ENCODE results near the gene SP6. TPM values are rescaled to one million over a fixed set of nuclear protein-coding genes. Genes with fewer than 3 reads are reported as not detected.
A peak's percentile ranks its signal among the peaks of the same experiment; 100 is the strongest.

SP6 gene
- total RNA-seq, 1 donor from 2014 or later: 0.19 TPM

DNA sequence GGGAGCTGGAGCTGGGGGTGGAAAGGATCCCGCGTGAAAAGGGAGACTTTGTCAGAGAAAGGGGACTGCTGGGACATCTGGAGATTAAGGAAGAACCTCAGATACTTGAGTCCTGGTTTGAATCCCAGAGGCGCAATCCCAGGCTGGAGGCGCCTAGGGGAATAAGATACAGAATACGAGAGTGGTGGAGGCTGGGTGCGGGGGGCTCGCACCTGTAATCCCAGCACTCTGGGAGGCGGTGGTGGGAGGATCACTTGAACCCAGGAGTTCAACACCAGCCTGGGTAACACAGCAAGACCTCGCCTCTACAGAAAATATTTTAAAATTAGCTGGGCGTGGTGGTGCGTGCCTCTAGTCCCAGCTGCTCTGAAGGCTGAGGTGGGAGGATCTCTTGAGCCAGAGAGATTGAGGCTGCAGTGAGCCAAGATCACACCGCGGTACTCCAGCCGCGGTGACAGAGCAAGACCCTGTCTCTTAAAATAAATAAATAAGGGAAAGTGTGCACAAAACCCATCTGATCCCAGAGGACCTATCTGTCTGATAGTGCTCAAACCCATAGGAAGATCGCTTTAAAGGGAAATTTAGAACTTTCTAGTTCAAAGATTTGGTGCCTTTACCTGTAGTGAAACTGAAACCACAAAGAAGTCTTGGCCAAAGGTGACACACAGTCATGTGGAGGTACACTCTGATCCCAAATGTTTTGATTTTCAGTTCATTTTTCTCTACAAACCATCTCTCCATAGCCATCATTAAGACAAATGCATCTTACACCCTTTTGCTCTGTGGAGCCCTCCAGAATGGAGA is 9.3 kb downstream of the SP6 start:
- DNase-seq (ENCODE audit: missing footprints): no peak
- ATAC-seq: no peak
- intact Hi-C loops (cut with DNase I): loop anchor here (1.0 to 2.0 kb wide), 4 partner anchors 49 to 183 kb away; no protein-coding TSS in a partner anchor

- peak; percentile 96 for DNase-seq (ENCODE audit: missing footprints)
- ATAC-seq: peak; percentile 95
- intact Hi-C loops (cut with DNase I): loop anchor here (1.0 to 2.0 kb wide), 4 partner anchors 49 to 184 kb away; no protein-coding TSS in a partner anchor
Measured at GRCh38 chr17:47840742-47841487, 10.0 kb downstream of the SP6 start, which contains the start of gene SCRN2. SCRN2 (minus strand) TSS chr17:47841273; CDS start chr17:47840843, 430 bp downstream.

GRCh38 chr17:47840001-47840741 is 10.8 kb downstream of the SP6 start:
- intact Hi-C loops (cut with DNase I): loop anchor here (2.0 kb wide), 2 partner anchors 109 to 185 kb away; no protein-coding TSS in a partner anchor
- ATAC-seq (no peak), DNase-seq (ENCODE audit: missing footprints) (no peak)

DNA sequence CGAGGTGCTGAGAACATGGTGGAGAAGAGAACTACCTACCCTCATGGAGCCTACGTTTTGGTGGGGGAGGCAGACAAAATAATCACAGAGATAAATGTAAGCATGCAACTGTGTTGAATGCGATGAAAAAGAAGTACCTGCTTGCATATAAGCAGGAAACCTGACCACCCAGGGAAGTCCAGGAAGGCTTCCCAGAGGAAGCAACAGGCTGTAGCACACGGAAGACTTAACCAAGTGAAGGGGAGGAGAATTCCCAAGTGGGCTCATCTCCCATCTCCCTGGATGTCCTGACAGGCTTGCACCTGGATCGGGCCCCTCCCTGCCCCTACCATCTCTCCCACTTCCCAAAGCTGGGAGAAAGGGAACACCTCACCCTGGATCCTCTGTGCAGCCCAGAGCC is 11.9 kb downstream of the SP6 start:
- no peak for ATAC-seq
- intact Hi-C loops (cut with DNase I): no loop called here
- DNase-seq (ENCODE audit: missing footprints): no peak

DNA sequence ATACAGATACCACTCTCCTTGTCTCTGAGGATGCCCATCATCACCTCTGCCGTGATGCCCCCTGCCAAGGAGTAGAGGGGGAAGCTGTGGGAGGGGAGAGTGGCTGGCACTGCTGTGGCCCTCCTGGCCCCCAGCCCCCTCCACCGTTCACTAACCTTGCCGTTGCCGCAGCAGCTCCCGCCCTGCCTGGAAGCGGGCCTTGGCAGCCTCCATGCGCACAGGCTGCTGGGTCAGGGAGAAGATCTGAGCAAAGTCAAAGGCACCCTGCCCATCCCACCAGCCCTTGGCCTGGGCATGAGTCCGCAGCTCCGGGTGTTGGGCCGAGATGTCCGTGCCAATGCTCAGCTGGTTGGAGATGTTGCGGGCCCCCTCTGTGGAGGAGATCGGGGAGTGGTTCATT is 12.3 kb downstream of the SP6 start:
- ATAC-seq (no peak), DNase-seq (ENCODE audit: missing footprints) (no peak)
- intact Hi-C loops (cut with DNase I): no loop called here

DNA sequence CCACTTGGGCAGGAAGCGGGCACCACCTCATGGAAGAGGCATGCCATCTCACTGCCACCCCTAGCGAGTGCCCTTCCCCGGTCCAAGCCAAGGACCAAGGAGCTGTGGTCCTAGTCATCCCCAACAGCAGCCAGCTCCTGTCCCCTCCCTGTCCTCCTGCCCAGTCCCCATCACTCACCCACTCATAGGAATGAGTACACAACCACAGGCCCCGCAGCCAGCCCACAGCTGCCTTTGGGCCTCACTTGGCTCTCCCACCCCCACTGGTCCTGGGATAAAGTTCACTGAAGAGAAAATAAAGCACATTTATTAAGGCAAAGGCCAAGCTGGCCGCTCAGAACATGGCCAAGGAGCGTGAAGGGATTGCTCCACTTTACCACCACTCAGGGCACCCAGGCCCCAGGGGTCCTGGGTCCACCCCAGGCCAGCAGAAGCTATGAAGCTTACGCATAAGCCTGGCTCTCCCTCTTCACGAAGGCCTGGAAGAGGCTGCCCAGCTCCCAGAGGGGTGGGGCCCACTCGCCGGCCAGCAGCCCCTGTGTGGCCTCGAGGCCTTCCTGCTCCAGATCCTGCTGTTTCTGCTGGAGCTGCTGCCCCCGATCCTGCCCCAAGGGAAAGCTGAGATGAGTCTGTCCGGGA is 13.4 kb downstream of the SP6 start:
- DNase-seq (ENCODE audit: missing footprints): no peak
- intact Hi-C loops (cut with DNase I): no loop called here
- no peak for ATAC-seq

- DNase-seq (ENCODE audit: missing footprints): no peak
- intact Hi-C loops (cut with DNase I): no loop called here
- ATAC-seq: no peak
Measured at GRCh38 chr17:47836601-47837000, 14.4 kb downstream of the SP6 start.

DNA sequence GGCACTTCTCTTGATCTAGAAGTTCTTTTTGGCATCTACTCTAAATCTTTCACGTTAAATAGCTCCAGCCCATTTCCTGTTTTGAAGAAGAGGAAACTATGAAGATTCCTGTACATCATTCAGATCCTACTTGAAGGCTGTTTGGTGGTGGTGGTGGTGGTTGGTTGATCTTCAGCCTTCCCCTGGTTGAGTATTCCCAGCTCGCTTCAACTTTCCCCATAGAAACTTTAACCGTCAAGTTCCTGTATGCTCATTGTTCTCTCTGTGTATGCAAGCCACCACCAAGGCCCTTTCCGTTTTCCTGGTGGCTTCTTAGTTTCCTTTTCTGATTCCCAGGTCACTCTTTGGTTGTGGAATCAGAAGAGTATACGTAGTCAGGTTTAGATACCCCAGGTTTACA is 16.2 kb downstream of the SP6 start:
- ATAC-seq: no peak

DNA sequence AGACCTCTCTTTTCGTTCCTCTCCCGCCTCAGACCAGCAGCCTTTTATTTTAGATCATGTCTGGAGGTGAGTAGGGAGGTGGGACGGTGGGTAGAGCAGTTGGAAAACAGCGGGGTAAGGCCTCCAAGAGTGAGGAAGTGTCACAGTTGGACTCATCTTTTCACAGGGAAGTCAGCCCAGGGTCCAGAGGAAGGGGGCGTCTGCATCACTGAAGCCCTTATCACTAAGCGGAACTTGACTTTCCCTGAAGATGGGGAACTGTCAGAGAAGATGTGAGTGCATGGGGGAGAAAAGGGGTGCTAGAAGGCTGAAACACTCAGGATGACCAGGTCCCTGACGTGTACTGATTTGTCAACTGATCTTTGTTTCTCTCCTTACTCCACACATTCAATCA is 19.0 kb downstream of the SP6 start:
- ATAC-seq (peak; percentile 14), DNase-seq (ENCODE audit: missing footprints) (no peak)
- intact Hi-C loops (cut with DNase I): no loop called here

More for the DNA sequence above, 16.2 kb downstream of the SP6 start:
- intact Hi-C loops (cut with DNase I): no loop called here
- no peak for DNase-seq (ENCODE audit: missing footprints)

DNA sequence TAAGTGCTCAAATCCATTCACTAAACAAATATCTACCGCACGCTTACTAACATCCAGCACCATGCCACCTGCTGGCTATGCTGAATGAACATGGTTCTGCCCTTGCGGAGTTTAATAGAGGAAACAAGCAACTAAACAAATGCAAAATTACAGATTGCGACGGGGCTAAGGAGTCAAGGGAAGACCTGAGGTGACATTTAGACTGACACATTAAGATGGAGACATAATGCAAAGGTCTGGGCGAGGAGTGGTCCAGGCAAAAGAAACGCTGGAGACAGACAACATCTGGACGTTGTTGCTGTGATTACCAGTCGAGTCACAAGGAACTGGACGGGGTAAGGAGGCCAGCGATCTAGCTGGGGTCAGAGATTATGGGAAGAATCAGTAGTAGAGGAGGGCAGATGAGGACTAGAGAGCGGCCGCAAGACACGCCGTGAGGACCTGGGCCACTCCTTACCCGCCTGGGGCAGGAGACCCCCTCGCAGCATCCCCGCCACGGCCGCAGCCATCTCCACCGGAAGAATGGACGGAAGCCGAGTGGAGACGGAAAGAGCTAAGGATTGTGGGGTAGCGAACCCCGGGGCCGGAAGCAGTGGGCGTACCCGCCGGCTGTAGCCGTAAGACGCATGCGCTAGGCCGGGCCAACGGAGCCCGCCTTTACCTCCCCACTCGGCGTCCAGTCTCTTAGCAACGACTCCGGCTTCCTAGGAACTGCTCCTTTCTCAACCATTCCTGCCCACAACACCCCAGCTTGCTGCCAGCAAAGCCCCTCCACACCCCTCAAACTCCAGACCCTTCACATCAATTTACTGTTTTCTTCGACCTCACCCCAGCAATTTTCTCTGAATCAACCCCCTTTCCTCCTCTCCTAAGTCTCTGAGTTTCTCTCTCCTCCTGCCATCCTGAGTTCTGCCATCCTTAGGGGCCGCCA is 19.7 kb downstream of the SP6 start, which contains the start of the genes LRRC46 and MRPL10:
Gene LRRC46, plus strand, starts transcription at position 668 of the 931 bp plus-strand sequence. CDS start 320 bp downstream, outside the sequence.
Gene MRPL10, minus strand, starts transcription at position 539 of the 931 bp plus-strand sequence. Its CDS starts 30 bp downstream, at position 509.
- DNase-seq (ENCODE audit: missing footprints): peak; percentile 96
- intact Hi-C loops (cut with DNase I): no loop called here
- peak; percentile 96 for ATAC-seq

DNA sequence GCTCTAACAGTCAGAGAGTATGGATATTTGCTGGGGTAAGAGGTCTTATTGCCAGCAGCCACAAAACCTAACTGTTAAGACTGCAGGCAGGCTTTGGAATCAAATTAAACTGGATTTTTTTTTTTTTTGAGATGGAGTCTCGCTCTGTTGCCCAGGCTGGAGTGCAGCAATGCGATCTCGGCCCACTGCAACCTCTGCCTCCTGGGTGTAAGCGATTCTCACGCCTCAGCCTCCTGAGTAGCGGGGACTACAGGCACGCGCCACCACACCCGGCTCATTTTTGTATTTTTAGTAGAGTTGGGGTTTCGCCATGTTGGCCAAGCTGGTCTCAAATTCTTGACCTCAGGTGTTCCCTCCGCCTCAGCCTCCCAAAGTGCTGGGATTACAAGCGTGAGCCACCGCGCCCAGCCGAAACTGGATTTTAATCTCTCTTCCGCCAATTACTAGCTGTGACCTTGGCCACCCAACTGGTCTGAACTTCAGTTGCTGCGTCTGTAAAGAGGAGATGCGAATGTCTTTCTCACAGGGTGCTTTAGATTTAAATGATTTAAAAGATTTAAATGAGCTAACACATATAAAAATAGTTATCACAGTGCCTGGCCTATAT is 20.5 kb downstream of the SP6 start:
- ATAC-seq: no peak
- intact Hi-C loops (cut with DNase I): no loop called here
- DNase-seq (ENCODE audit: missing footprints): no peak

- ATAC-seq (no peak), DNase-seq (ENCODE audit: missing footprints) (no peak)
- intact Hi-C loops (cut with DNase I): no loop called here
Measured at GRCh38 chr17:47829870-47830269, 21.1 kb downstream of the SP6 start.

- DNase-seq (ENCODE audit: missing footprints) (no peak), ATAC-seq (no peak)
- intact Hi-C loops (cut with DNase I): no loop called here
Measured at GRCh38 chr17:47823519-47823918, 27.4 kb downstream of the SP6 start.

DNA sequence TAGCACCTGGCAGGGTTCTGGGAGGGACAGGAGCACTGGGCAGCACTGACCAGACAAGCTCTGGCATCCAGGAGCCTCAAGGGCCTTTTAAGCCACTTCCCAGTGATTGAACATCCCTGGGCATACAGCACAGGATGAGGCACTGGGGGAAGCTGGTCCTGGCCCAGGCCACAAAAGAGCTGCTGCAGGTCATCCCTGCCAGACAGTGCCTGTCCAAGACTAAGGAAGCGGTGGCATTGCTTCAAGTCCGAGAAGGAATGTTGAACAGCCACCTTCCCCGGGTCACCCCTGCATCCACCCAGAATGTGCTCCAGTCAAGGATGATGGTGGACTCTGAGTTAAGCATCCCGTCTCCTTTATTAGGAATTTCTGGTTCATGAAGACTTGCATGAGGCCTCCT is 28.2 kb downstream of the SP6 start:
- intact Hi-C loops (cut with DNase I): no loop called here
- ATAC-seq (no peak), DNase-seq (ENCODE audit: missing footprints) (no peak)

DNA sequence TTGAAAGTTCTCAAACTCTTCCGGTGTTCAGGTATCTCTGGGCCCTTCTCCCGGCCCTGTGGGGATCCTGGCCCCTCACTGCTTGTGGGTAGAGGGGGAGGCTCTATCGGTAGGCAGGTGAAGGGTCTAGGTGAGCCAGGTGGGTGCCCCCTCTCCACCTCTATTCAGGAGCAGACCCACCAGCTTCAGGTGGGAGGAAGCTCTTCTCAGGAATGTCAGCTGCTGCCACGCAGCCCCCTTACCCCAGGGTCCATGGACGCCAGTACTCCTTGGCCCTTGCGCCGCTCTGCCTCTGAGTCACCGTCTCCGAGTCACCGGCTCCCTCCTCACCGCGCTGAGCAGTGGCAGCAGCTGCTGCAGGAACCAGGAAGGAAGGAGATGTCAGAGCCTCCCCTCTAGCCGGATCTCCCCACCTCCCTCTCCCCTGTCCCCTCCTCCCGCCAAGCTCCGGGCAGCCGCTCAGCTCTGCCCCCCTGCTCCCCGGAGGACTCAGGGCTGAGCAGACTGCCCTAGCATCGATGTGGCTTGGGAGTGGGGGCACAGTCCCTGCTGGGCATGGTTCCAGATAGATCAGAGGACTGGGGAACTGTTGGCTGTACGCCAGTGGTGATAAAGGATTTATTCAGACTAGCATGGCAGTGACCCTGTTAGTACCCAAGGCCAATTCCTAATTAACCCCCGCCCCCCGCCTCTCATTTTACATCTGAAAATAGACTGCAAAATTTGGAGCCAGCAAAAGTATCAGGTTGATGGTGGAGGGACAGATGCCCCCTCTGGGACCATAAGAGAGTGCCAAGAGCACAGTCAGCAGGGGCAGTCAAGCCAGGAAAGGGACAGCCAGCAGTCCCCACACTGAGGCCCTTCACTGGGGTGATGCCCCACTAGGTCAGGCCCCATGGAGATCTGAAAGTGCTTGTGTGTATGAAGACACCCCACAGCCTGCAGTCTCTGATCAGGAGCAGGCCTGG is 29.3 kb downstream of the SP6 start, which contains the start of gene OSBPL7:
Gene OSBPL7, minus strand, starts transcription at position 371 of the 968 bp plus-strand sequence. CDS start 1,516 bp downstream, outside the sequence.
- peak; percentile 85 for ATAC-seq
- intact Hi-C loops (cut with DNase I): no loop called here

DNA sequence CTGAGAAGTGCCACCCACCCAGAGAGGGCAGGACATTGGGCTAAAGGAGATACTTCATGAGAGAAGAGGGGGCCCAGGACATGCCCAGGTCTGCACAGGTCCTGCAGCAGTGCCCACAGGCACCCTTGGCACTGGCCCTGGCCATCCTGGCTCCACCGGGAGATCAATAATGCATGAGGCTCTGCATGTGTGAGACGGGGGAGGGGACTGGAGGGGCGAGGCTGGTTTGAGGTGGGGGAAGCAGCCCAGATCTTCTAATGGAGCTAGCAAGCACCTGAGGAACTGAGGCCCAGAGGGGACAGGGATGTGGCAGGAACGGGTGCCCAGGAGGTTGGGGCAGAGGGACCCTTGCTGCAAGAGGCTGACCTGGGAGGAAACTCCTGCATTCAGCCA is 29.9 kb downstream of the SP6 start:
- ATAC-seq (no peak), DNase-seq (ENCODE audit: missing footprints) (no peak)
- intact Hi-C loops (cut with DNase I): no loop called here

More for the DNA sequence above, 29.3 kb downstream of the SP6 start, which contains the start of gene OSBPL7:
- DNase-seq (ENCODE audit: missing footprints): peak; percentile 79
